ENCODE measurements around the gene ABCA1.
"Not testable (repeated sequence)": the region's sequence is repeated elsewhere in the genome, so short reads cannot be mapped to it uniquely, and the experiment has no call there.

The ABCA1 gene

DNA sequence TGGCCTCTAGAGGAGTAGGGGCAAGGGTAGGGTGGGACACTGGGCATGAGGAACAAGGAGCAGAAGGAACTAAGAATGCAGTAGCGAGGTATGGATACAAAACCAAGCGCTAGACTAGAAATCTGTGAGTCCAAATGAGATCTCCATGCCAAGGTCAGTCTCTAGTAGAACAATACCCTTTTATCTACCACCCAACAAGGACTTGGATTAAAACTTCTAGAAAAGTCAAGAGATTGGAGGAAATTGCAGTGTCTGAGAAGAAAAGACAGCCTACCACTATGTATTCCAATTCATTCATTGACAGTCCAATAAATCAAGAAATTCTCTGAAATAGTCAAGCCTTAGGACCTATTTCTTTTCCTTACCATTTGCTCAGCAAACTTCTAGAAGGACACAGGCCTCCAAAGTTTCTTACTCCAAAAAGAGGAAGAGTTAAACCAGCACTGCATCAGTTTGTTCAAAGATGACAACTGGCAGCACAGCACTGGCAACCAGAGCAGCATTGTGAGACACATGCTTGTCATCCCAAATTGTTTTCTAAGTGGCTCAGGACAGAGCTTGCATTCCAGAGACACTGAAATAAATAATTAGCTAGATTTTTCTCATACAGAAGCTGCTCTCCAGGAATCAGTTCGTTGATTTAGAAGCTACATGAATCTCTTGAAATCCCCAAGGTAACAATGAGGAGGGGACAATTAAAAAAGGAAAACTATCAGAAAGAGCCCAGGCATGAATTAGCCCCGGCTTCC, 22.6 kb downstream of the ABCA1 start:
- no peak for DNase-seq (ENCODE audit: low read depth in 3 of 3)

DNA sequence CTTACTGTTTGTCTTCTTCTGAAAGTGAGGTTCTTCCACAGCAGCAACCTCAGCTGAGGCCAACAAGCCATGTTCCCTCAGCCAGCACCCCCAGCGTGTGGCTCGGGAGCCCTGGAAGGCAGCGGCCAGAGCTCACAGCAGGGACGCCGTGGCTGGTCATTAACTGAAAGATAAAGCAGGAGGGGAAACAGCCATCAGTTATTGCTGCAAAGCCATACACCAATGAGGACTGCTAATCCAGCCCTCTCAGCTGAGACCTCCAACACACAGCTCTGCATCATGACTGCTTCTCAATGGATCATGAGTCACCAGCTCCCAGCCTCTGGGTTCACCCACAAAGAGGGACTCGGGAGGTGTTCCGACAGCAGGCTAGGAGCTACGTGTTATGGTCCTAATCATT, 24.3 kb downstream of the ABCA1 start:
- DNase-seq (ENCODE audit: low read depth in 3 of 3) = no peak

DNA sequence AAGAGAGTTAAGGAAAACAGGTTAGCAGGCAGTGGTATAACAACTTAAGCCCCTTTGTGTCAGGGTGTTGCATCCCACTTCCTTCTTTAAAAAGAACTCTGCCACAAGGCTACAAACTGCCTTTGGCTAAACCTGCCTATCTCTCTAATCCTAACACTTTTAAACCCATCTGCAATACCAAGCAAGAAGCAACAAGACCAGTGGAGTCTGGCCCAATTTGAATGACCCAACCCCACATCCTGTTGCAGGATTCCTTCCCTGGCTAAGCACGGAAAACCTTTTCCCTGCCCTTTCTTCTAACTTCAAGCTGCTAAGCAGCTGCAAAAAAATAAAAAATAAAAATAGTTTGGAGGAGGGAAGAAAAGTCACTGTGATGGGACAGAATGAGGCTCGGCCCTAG, 27.1 kb downstream of the ABCA1 start:
- no peak for DNase-seq (ENCODE audit: low read depth in 3 of 3)

DNA sequence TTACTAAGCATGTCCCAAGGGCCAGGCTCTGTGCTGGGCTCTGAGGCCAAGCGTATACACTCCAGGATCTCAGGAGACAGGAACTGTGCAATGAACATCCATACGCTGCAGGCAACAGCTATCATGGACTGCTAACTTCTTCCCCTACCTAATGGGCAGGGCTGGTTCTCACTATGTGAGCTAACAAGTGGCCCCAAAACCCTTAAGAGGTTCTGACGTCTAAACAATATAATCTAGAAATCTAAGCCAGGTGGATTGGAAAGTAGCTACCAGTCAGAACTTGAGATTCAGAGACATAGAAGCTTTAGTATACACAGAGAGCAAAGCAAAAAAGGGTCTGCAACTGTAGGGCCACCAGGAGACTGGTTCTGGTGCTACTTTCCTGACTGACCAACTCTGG, 27.6 kb downstream of the ABCA1 start:
- DNase-seq (ENCODE audit: low read depth in 3 of 3) = no peak

DNA sequence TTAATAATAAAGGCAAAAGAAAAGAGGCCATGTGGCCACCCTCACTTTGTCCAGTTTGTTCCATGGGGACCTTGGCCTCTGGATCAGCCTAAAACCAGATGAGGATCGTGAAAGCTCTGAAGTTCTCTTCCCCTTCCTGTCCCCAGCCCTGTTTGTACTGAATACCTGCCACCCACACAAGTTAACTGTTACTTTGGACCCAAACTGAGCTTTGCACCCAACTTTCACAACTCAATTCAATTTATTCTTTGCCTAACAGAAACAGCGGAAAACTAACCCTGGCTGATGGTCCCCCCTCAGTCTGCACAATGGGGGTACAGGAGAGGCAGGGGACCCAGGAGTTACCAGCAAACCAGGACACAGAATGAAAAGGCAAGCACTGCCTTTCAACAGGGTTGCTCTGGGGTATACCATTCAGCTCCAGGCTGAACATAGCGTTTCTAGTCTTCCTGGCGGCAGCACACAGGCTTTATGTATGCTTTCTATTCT, 28.2 kb downstream of the ABCA1 start:
- DNase-seq (ENCODE audit: low read depth in 3 of 3) = no peak

DNA sequence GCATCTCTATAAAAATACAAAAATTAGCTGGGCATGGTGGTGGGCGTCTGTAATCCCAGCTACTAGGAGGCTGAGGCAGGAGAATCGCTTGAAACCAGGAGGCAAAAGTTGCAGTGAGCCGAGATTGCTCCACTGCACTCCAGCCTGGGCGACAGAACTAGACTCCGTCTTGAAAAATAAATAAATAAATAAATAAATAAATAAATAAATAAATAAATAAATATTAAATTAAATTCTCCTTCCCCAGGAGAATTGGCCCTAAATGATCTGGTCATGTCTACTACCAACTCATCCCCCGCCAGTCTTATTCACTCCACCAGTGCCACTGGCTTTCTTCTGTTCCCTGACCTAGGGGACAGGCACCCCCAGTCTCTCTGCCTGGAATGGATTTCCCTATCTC, 29.6 kb downstream of the ABCA1 start:
- DNase-seq (ENCODE audit: low read depth in 3 of 3) = not testable (repeated sequence)

DNA sequence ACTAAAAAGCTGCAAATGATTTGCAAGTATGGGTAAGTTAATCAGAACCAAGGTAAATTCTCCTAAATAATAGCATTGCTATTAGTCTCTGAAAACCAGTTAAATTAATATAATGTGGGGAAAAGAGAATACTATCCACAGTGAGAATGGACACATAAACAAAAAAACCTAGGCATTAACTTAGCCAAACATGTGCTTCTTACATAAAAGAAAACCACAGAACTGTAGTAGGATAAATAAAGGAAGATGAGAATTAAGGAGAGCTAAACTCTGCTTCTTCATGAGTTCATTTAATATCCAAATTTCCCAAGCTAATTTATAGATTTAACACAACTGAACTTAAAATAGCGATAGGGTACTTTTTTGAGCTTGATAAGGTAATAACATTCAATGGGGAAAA, 31.8 kb downstream of the ABCA1 start:
- no peak for DNase-seq (ENCODE audit: low read depth in 3 of 3)

DNA sequence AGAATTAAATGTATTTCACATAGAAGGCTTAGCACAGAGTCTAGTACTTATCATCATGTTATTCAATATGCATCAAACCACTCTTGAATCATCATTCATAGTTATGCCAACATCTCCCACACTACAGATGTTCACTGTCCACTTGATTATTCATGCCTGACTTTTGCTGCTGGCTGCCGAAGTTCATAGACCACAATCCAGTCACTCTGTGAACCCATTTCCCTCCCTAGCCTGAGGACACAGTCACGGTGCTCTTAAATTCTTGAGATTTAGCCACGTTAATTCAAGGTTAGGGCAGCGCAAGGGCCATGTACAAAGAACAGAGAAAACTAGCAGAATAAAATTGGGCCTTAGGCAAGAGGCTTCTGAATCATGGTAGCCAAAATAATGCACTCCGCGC, 32.4 kb downstream of the ABCA1 start:
- DNase-seq (ENCODE audit: low read depth in 3 of 3) = no peak

DNA sequence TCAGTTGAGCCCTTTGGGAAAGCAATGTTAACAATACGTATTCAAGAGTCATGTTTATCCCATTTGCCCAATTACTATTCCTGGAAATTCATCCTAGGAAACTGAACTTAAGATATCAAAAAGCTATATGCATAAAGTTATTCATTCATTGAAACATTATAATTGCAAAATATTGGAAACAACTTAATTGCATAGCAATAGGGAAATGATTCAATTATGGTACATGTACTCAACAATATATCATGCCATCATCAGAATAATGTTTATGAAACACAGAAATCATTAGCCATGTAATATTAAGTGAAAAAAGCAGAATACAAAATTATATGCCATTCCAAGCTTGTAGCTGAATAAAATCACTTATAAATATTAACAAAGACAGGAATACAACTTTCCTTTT, 35.3 kb downstream of the ABCA1 start:
- DNase-seq (ENCODE audit: low read depth in 3 of 3) = no peak

DNA sequence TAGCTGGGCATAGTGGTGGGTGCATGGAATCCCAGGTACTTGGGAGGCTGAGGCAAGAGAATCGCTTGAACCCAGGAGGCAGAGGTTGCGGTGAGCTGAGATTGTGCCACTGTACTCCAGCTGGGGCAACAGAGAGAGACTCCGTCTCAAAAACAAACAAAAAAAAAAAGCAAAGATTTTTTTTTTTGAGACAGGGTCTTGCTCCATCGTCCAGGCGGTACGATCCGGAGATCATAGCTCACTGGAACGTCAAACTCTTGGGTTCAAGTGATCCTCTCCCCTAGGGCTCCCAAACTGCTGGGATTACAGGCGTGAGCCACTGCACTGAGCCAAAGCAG, 37.6 kb downstream of the ABCA1 start:
- DNase-seq (ENCODE audit: low read depth in 3 of 3) = no peak

DNA sequence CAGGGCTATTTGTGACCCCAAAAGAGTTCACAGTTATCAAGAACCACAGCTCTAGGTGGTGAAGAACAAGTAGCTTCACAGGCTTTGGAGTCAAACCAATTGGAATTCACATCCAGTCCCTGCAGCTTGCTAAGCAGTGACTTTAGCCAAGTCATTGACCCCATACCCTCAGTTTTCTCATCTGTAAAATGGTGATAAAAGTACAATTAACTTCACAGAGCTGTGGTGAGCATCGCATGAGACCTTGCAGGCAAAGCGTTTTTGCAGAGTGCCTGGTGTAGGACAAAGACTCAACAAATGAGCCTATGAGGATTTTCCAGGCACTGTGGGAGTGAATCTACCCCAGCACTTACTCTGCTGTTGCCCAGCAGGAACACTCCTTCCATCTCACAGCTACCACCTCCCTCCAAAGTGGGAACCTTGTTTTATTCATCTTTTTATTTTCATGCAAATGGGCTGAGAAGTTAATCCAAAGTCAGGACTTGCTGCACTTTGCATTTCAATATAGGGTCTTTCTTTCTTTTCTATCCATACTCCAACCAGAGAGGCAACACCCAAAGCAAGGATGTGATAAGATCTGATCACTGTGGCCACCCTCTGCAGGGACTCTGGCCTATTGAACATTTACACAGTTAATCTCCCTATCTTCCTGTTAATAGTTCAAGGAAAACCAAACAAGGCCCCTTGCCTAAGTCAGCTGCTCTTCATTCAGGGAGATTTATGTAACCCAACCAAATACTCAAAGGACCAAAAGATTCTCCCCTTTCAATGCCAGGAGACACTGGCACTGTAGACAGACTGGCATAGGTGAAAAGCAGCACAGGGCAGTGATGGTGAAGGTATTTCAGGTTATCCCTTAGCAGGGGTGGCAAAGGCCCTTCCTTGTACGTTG, 41.9 kb downstream of the ABCA1 start:
- DNase-seq (ENCODE audit: low read depth in 3 of 3) = no peak

DNA sequence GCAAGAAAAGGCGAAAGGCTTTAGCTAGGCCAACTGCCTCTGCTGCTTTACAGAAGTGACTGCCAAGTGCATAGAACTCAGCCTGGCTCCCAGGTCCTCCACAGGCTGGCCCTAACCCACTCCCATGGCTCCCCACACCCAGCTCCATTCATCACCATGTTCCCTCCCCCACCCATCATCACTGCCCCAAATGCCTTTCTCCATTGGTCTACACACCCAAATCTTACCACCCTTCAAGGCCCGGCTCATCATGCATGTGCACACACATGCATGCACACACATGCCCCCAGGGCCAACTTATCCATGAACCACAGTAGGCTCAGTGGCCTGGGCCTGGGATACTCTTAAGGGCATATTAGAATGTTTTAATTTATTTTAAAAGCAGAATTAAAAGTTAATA, 44.8 kb downstream of the ABCA1 start:
- DNase-seq (ENCODE audit: low read depth in 3 of 3) = no peak

DNA sequence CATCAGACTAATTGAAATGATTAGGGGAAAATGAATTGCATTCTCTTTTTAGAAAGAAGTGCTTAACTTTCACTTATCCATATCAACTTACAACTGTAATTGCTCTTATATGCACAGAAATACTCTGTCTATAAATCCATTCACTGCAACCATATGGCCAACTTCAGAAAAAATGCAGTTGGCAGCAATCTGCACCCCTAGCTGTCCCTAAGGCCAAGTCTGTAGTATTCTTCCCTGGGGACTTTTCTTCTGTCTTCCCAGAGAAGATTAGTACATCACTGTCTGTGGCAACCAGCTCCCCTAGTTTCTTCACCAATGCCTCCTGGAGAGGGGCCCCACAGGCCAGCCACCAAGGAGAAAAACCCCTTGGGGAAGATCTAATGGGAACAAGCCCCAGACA, 45.4 kb downstream of the ABCA1 start:
- no peak for DNase-seq (ENCODE audit: low read depth in 3 of 3)

DNA sequence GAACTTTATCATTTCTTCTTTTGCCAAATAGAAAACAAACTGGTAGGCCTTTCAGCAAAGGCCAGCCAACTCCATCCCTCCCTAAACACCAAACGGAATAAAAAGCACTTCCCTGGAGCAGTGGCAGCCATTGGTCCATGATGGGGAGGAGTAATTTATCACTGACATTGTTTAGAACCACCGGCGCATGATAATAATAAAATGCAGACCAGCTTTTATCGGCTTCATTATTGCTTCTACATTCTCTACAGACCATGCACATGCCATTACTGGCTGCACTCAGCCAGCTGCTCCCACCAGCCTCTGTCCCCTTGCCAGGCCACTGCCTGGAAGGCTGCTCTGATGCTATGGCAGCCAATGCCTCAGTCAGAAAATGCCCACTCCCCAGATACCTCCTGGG, 45.9 kb downstream of the ABCA1 start:
- DNase-seq (ENCODE audit: low read depth in 3 of 3) = no peak

DNA sequence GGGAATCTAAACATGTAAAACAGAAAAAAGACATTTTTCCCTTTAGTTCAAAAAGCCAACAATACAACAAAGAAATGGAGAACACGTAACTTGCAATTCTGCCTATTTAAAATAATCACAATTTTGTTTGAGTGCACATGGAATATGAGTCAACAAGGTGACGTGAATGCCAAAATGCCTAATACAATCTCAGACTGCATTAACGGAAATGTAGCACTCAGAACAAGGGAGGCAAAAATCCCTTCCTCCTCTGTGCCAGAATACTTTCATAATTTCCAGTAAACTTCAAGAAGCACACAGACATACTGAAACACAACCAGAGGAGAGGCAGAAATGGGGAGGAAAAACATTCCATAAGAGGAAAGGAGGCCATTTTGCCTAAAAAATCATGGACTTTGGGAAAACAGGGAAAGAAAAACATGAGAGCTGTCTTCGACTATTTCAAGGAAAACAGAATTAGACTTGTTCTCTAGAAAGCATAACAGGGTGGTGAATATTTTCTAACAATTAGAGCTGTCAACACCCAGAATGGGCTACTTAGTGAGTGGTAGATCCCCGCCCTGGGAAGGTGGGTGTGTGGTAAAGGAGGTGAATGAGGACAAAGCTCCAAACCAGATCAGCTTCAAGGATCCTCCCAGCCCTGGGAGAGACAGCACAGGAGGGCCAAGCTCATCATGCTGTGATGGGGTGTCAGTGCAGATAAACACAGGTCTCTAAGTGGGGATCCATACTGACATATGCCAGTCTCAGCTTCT, 48.2 kb downstream of the ABCA1 start:
- DNase-seq (ENCODE audit: low read depth in 3 of 3) = no peak

DNA sequence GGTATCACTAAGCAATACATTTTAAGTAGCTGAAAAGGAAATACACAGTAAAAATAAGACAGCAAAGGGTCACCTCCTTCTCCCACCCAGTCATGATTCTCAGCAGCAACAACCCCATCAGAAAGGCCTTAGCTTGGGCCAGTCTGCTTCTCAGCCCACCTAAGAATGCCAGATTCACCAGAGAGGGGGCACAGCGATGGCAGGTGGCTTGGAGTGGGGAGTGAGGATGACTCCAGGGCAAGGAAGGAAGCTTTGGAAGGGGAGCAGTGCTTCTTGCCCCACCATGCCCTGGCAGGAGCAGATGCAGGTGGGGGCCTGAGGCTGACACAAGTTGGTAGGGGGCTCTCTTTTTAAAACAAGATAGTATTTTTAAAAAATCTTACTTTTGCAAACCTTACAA, 51.4 kb downstream of the ABCA1 start:
- no peak for DNase-seq (ENCODE audit: low read depth in 3 of 3)

DNA sequence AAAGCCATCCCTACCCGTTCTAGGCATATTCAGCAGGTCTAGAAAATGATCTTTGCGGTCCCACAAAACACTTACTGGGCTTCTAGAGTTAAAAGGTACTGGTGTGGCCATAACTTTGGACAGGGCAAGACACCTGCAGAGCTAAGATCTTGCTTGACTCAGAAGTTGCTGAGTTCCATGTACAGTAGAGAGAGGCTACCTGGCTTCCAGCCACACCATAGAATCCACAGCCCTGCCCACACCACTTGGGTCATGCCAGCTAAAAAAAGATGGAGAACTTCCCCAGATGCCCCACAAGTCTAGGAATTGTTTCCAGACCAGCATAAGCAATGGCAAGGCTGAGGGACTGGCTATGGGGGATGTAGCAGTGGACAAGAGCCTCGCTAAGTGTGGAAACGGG, 52.1 kb downstream of the ABCA1 start:
- DNase-seq (ENCODE audit: low read depth in 3 of 3) = no peak

DNA sequence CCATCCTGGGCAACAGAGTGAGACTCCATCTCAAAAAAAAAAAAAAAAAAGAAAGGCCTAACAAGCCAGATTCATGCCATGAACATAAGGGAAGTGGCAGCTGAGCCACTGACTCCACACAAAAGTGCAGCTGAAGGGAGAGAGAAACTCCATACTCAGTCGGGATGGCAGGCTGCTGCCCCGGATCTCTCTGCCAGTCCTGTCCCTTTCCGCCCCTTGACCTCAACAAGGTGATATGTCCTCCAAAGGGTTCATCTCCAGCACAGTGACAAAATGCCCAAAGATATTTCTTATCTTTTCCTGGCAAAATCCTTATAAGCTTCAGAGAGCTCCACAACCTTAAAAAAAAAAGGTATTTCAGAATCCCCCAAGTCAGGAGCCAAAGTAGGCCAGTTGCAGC, 52.6 kb downstream of the ABCA1 start:
- no peak for DNase-seq (ENCODE audit: low read depth in 3 of 3)

DNA sequence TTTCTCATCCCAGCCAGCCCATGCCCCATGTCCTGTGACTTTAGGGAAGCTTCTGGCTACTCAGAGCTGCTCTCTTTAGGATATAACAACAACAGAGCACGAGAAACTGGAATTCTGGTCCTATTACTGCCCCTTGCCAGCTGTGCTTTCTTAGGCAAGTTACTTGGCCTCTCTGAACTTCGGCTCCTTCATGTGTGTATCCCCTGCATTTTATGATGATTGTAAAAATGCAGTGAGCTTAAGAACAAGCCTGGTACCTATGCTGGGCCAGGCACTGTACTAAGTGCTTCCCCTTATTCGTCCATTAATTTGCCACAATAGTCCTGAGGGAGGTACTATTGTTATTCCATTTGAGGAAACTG, 54.5 kb downstream of the ABCA1 start:
- no peak for DNase-seq (ENCODE audit: low read depth in 3 of 3)

DNA sequence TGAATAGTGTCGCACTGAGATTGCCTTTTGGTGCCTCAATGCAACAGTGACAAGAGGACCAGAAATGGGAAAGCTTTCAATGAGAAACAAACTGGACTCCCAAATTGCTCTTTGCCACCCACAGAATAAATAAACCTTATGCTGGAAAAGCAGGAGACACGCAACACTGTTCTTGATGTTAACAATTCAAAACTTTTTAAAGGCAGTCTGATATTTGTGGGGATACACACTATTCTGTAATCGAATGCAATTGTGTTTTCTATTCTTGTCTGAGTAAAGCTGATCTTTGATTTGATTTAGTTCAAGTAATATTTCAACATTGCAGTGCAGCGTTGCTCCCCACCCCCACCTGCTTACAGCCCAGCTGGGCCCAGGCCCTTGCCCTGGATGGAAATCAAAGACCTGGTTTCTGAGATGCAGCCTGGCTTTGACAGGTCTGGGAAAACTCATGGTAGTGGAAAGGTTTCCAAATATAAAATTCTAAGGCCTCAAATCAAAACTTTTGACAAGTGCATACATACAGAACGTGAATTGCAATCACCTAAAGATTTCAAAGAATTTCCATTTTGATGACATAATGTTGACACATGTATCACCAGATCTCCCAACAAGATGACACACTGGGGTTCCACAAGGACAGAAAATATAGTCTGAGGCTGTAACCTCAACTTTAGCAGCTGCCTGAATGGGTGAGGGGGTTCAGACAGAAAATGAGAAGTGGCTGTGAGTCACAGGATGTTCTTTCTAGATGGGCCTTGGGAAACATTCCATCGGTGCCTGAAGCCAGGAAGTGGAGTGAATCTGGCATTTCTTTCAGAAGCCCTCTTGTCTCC, 55.1 kb downstream of the ABCA1 start:
- no peak for DNase-seq (ENCODE audit: low read depth in 3 of 3)

DNA sequence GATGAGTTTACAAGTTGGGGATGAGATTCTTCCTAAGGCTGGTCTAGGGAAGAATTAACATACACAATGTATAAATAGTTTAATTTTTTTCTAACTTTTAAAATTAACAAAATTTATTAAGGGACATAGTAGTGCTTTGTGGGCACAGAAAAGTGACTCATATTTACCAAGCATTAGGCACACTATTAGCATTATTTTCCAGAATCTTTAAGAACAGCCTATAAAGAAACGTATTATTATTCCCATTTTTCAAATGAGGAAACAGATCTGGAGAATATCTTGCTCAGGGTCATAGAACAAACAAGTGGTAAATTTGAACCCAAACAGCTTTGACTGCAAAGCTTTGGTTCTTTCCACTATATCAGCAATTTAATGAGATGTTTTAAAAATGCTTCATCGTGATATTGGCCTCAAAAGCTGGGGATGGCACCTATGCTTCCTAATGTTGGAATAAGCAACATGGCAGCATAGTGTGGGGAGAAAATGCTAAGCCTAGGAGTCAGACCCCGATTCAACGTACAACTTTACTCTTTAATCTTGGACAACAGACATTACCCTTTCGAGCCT, 55.9 kb downstream of the ABCA1 start:
- no peak for DNase-seq (ENCODE audit: low read depth in 3 of 3)

Data from stimulated activated CD4-positive, alpha-beta T cell treated with anti-CD3 and anti-CD28 coated beads, TNF-alpha, amount 100 ng/mL, for 4 hours (primary cell).